K562 (cell line): ENCODE results near the gene COL13A1.

Experiments
- BHLHE40 ChIP-seq: IDR thresholded peaks from 2 replicates; pipeline ENCODE4 v1.6.1; 2011; ENCODE audit warnings: low read length, improper control_type of control experiment
- EHMT2 ChIP-seq: fragments of 450-650 bp; IDR thresholded peaks from 2 replicates; pipeline ENCODE4 v1.6.1; 2018; ENCODE audit warnings: antibody characterized with exemption
- EZH2 ChIP-seq: IDR thresholded peaks from 2 replicates; pipeline ENCODE4 v1.6.1; 2012; ENCODE audit warnings: low read depth, mild to moderate bottlenecking, inconsistent platforms, low read length, borderline replicate concordance
- POLR2A ChIP-seq: fragments of 450-650 bp; conservative IDR thresholded peaks from 2 replicates; pipeline ENCODE4 v1.6.1; 2016
- RCOR1 ChIP-seq, 2 experiments: IDR thresholded peaks; 2 replicates each; pipeline ENCODE4 v1.6.1; 2012; ENCODE audit warnings: low read depth in 2 of 2, low read length in 2 of 2, borderline replicate concordance in 1 of 2, improper control_type of control experiment in 1 of 2
- ZNF143 ChIP-seq: sonication (generic); formaldehyde crosslinking; IDR thresholded peaks from 2 replicates; pipeline ENCODE4 v1.9.0; 2022; ENCODE audit warnings: mild to moderate bottlenecking, missing genetic modification reagents
- ZNF24 ChIP-seq: fragments of 450-650 bp; IDR thresholded peaks from 2 replicates; pipeline ENCODE4 v1.6.1; 2016
- TF ChIP-seq, protein P1 (sequence below): sonication (generic); formaldehyde crosslinking; IDR thresholded peaks from 2 replicates; pipeline ENCODE4 v1.9.0; 2022; ENCODE audit warnings: mild to moderate bottlenecking, missing genetic modification reagents
- TF ChIP-seq, protein P2 (sequence below), 3 experiments: IDR thresholded peaks in 2 of 3; conservative IDR thresholded peaks in 1 of 3; 2 replicates each; pipeline ENCODE4 v1.5.1; 2011 to 2012; ENCODE audit warnings: low read length in 3 of 3, mild to moderate bottlenecking in 3 of 3, control low read depth in 2 of 3, improper control_type of control experiment in 1 of 3, inconsistent platforms in 1 of 3, low read depth in 1 of 3, mixed read lengths in 1 of 3, moderate library complexity in 1 of 3; ENCODE audit not compliant: insufficient read depth in 2 of 3
- TF ChIP-seq, protein P3 (sequence below): fragments of 450-650 bp; IDR thresholded peaks from 2 replicates; pipeline ENCODE4 v1.6.1; 2016; ENCODE audit warnings: mild to moderate bottlenecking

GRCh38 chr10:69826094-69826493 is 24.4 kb downstream of the COL13A1 start:
- TF ChIP-seq ZNF24: no peak
- TF ChIP-seq BHLHE40: no peak
- TF ChIP-seq, protein P1, sequence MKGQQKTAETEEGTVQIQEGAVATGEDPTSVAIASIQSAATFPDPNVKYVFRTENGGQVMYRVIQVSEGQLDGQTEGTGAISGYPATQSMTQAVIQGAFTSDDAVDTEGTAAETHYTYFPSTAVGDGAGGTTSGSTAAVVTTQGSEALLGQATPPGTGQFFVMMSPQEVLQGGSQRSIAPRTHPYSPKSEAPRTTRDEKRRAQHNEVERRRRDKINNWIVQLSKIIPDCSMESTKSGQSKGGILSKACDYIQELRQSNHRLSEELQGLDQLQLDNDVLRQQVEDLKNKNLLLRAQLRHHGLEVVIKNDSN (CRISPR knock-in tag): no peak
- no peak for TF ChIP-seq POLR2A
- TF ChIP-seq, protein P2, sequence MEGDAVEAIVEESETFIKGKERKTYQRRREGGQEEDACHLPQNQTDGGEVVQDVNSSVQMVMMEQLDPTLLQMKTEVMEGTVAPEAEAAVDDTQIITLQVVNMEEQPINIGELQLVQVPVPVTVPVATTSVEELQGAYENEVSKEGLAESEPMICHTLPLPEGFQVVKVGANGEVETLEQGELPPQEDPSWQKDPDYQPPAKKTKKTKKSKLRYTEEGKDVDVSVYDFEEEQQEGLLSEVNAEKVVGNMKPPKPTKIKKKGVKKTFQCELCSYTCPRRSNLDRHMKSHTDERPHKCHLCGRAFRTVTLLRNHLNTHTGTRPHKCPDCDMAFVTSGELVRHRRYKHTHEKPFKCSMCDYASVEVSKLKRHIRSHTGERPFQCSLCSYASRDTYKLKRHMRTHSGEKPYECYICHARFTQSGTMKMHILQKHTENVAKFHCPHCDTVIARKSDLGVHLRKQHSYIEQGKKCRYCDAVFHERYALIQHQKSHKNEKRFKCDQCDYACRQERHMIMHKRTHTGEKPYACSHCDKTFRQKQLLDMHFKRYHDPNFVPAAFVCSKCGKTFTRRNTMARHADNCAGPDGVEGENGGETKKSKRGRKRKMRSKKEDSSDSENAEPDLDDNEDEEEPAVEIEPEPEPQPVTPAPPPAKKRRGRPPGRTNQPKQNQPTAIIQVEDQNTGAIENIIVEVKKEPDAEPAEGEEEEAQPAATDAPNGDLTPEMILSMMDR (IDR thresholded peaks at IDR 0.05 in 2 of 3, conservative IDR thresholded peaks at IDR 0.05 in 1 of 3; ENCODE audit: insufficient read depth in 2 of 3, low read depth in 1 of 3, low read length in 3 of 3): no peak
- TF ChIP-seq EHMT2: no peak
- no peak for TF ChIP-seq ZNF143 (CRISPR knock-in tag)
- TF ChIP-seq, protein P3, sequence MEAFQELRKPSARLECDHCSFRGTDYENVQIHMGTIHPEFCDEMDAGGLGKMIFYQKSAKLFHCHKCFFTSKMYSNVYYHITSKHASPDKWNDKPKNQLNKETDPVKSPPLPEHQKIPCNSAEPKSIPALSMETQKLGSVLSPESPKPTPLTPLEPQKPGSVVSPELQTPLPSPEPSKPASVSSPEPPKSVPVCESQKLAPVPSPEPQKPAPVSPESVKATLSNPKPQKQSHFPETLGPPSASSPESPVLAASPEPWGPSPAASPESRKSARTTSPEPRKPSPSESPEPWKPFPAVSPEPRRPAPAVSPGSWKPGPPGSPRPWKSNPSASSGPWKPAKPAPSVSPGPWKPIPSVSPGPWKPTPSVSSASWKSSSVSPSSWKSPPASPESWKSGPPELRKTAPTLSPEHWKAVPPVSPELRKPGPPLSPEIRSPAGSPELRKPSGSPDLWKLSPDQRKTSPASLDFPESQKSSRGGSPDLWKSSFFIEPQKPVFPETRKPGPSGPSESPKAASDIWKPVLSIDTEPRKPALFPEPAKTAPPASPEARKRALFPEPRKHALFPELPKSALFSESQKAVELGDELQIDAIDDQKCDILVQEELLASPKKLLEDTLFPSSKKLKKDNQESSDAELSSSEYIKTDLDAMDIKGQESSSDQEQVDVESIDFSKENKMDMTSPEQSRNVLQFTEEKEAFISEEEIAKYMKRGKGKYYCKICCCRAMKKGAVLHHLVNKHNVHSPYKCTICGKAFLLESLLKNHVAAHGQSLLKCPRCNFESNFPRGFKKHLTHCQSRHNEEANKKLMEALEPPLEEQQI: no peak
- TF ChIP-seq EZH2: no peak
- TF ChIP-seq RCOR1 (IDR thresholded peaks at IDR 0.05; ENCODE audit: borderline replicate concordance in 1 of 2, low read depth in 2 of 2, low read length in 2 of 2): no peak
